ENCODE data around the gene PLA2G4E.

The PLA2G4E gene

GRCh38 chr15:42050484-42051255 lies 29.8 kb upstream of the PLA2G4E start:
- DNase-seq (ENCODE audit: low spot score): no peak

- DNase-seq (ENCODE audit: low spot score): no peak
Observed at GRCh38 chr15:42048821-42049200, 28.0 kb upstream of the PLA2G4E start.

GRCh38 chr15:42048080-42048820 lies 27.4 kb upstream of the PLA2G4E start:
- DNase-seq (ENCODE audit: low spot score): no peak

- DNase-seq (ENCODE audit: low spot score): no peak
Observed at GRCh38 chr15:42046597-42046996, 25.8 kb upstream of the PLA2G4E start.

GRCh38 chr15:42045211-42045615 lies 24.4 kb upstream of the PLA2G4E start:
- no peak for DNase-seq (ENCODE audit: low spot score)

GRCh38 chr15:42042602-42043400 lies 22.0 kb upstream of the PLA2G4E start:
- no peak for DNase-seq (ENCODE audit: low spot score)

- DNase-seq (ENCODE audit: low spot score): no peak
Observed at GRCh38 chr15:42038401-42038800, 17.6 kb upstream of the PLA2G4E start.

GRCh38 chr15:42037656-42038055 lies 16.8 kb upstream of the PLA2G4E start:
- DNase-seq (ENCODE audit: low spot score): peak; percentile 65

GRCh38 chr15:42036966-42037365 lies 16.1 kb upstream of the PLA2G4E start:
- DNase-seq (ENCODE audit: low spot score): no peak

- DNase-seq (ENCODE audit: low spot score): no peak
Observed at GRCh38 chr15:42036112-42036905, 15.5 kb upstream of the PLA2G4E start.

GRCh38 chr15:42035435-42035761 lies 14.6 kb upstream of the PLA2G4E start:
- peak; percentile 23 for DNase-seq (ENCODE audit: low spot score)

- DNase-seq (ENCODE audit: low spot score): no peak
Observed at GRCh38 chr15:42034628-42035434, 14.0 kb upstream of the PLA2G4E start.

- DNase-seq (ENCODE audit: low spot score): no peak
Observed at GRCh38 chr15:42033214-42033873, 12.5 kb upstream of the PLA2G4E start.

GRCh38 chr15:42032376-42033213 lies 11.8 kb upstream of the PLA2G4E start:
- no peak for DNase-seq (ENCODE audit: low spot score)

GRCh38 chr15:42031198-42031915 lies 10.5 kb upstream of the PLA2G4E start:
- DNase-seq (ENCODE audit: low spot score): no peak

GRCh38 chr15:42027521-42027920 lies 6.7 kb upstream of the PLA2G4E start:
- no peak for DNase-seq (ENCODE audit: low spot score)

GRCh38 chr15:42024303-42024702 lies 3.5 kb upstream of the PLA2G4E start:
- no peak for DNase-seq (ENCODE audit: low spot score)

- no peak for DNase-seq (ENCODE audit: low spot score)
Observed at GRCh38 chr15:42021593-42021992, 751 bp upstream of the PLA2G4E start.

All from SW480 (cell line).